Activated naive CD4-positive, alpha-beta T cell treated with anti-CD3 and anti-CD28 coated beads, Interleukin-2, amount 10 ng/mL, durations not matched to agents 7 days and 5 days (primary cell): Measurements from ENCODE around the gene PCDHGC5.

Experiments used
- CTCF ChIA-PET: fragments of 350-600 bp; sonication (Branson Sonifier 250); formaldehyde crosslinking; loops from one replicate; lab custom pipeline; 2021; ENCODE audit warnings: antibody characterized with exemption; lab: Charles Lee
- DNase-seq: peaks from one replicate; pipeline ENCODE4 v3.0.0-alpha.2; 2020
- H3K27ac Mint-ChIP-seq: one replicate; pipeline ENCODE4 v1.8.0; 2021; ENCODE audit warnings: mild to moderate bottlenecking, moderate library complexity, mixed read lengths
- H3K27me3 Mint-ChIP-seq: one replicate; pipeline ENCODE4 v1.8.0; 2021; ENCODE audit warnings: mild to moderate bottlenecking, mixed read lengths
- H3K36me3 Mint-ChIP-seq: one replicate; pipeline ENCODE4 v1.8.0; 2021; ENCODE audit warnings: mixed read lengths
- H3K4me1 Mint-ChIP-seq: one replicate; pipeline ENCODE4 v1.8.0; 2021; ENCODE audit warnings: mixed read lengths
- H3K4me3 Mint-ChIP-seq: one replicate; pipeline ENCODE4 v1.8.0; 2021; ENCODE audit warnings: mild to moderate bottlenecking, moderate library complexity, mixed read lengths
- H3K9me3 Mint-ChIP-seq: one replicate; pipeline ENCODE4 v1.8.0; 2021; ENCODE audit warnings: mixed read lengths

Gene PCDHGC5

GRCh38 chr5:141512390-141512910 is 23.6 kb downstream of the PCDHGC5 start:
- H3K27ac Mint-ChIP-seq = peak overlapping the region; percentile 33
- peaks cover 27% of the 10 kb centered on the region for H3K4me1 Mint-ChIP-seq
- DNase-seq = peak; percentile 89
- H3K27me3 Mint-ChIP-seq = peaks cover 9% of the 10 kb centered on the region
- no peaks in the 10 kb centered on the region for H3K9me3 Mint-ChIP-seq
- CTCF ChIA-PET = interaction anchor here (0.6 to 6.3 kb wide), 35 partner anchors 8 to 188 kb away, joined by 3 to 43 read pairs (median 4); partner anchors contain the start of genes PCDHGA10, PCDHGA11, PCDHGA12 and PCDHGB2
- peaks cover 37% of the 10 kb centered on the region for H3K36me3 Mint-ChIP-seq
- peak overlapping the region; percentile 71 for H3K4me3 Mint-ChIP-seq

GRCh38 chr5:141512911-141513626 is 24.2 kb downstream of the PCDHGC5 start:
- peaks cover 27% of the 10 kb centered on the region for H3K4me1 Mint-ChIP-seq
- peak; percentile 29 for DNase-seq
- CTCF ChIA-PET = interaction anchor here (0.6 to 6.3 kb wide), 32 partner anchors 9 to 173 kb away, joined by 3 to 43 read pairs (median 5); partner anchors contain the start of genes PCDHGA10, PCDHGA11, PCDHGA12 and PCDHGB2
- H3K4me3 Mint-ChIP-seq = peak overlapping the region; percentile 71
- H3K36me3 Mint-ChIP-seq = peaks cover 41% of the 10 kb centered on the region
- no peaks in the 10 kb centered on the region for H3K9me3 Mint-ChIP-seq
- peaks cover 6% of the 10 kb centered on the region for H3K27me3 Mint-ChIP-seq
- H3K27ac Mint-ChIP-seq = peak overlapping the region; percentile 33

- CTCF ChIA-PET = interaction anchor here (0.6 to 6.3 kb wide), 17 partner anchors 9 to 174 kb away, joined by 3 to 43 read pairs (median 6); partner anchors contain the start of genes PCDHGA10, PCDHGA12, PCDHGA6 and PCDHGB3
- peaks cover 5% of the 10 kb centered on the region for H3K27me3 Mint-ChIP-seq
- peak overlapping the region; percentile 85 for H3K27ac Mint-ChIP-seq
- peak; percentile 43 for DNase-seq
- H3K4me1 Mint-ChIP-seq = peaks cover 27% of the 10 kb centered on the region
- no peaks in the 10 kb centered on the region for H3K9me3 Mint-ChIP-seq
- peaks cover 47% of the 10 kb centered on the region for H3K36me3 Mint-ChIP-seq
- peak overlapping the region; percentile 71 for H3K4me3 Mint-ChIP-seq
Measured at GRCh38 chr5:141513627-141514329, 24.9 kb downstream of the PCDHGC5 start.

GRCh38 chr5:141514330-141515133 is 25.7 kb downstream of the PCDHGC5 start:
- Mint-ChIP-seq H3K27ac (peak overlapping the region; percentile 52), H3K27me3 (no peaks in the 10 kb centered on the region), H3K36me3 (peaks cover 55% of the 10 kb centered on the region), H3K4me3 (no peak overlapping the region), H3K9me3 (no peaks in the 10 kb centered on the region), H3K4me1 (peaks cover 27% of the 10 kb centered on the region)
- CTCF ChIA-PET = interaction anchor here (0.6 to 6.3 kb wide), 17 partner anchors 9 to 140 kb away, joined by 3 to 43 read pairs (median 6); partner anchors contain the start of genes PCDHGA10, PCDHGA12 and PCDHGA6
- no peak for DNase-seq

GRCh38 chr5:141515141-141515540 is 26.3 kb downstream of the PCDHGC5 start:
- Mint-ChIP-seq H3K4me1 (peaks cover 27% of the 10 kb centered on the region), H3K36me3 (peaks cover 60% of the 10 kb centered on the region), H3K9me3 (no peaks in the 10 kb centered on the region), H3K27me3 (no peaks in the 10 kb centered on the region), H3K4me3 (no peak overlapping the region), H3K27ac (peak overlapping the region; percentile 13)
- CTCF ChIA-PET = interaction anchor here (0.9 to 2.1 kb wide), 8 partner anchors 8 to 102 kb away, joined by 3 to 8 read pairs (median 4); partner anchors contain the start of genes PCDHGA10 and PCDHGA12
- no peak for DNase-seq

- CTCF ChIA-PET = interaction anchor here (1.0 to 2.1 kb wide), 5 partner anchors 8 to 103 kb away, joined by 3 to 7 read pairs (median 4); partner anchors contain the start of gene PCDHGA10
- H3K4me3 Mint-ChIP-seq = no peak overlapping the region
- no peaks in the 10 kb centered on the region for H3K9me3 Mint-ChIP-seq
- DNase-seq = no peak
- H3K27me3 Mint-ChIP-seq = no peaks in the 10 kb centered on the region
- peak overlapping the region; percentile 19 for H3K27ac Mint-ChIP-seq
- peaks cover 68% of the 10 kb centered on the region for H3K36me3 Mint-ChIP-seq
- peaks cover 28% of the 10 kb centered on the region for H3K4me1 Mint-ChIP-seq
Measured at GRCh38 chr5:141515946-141516671, 27.2 kb downstream of the PCDHGC5 start.

- Mint-ChIP-seq H3K36me3 (peaks cover 72% of the 10 kb centered on the region), H3K9me3 (no peaks in the 10 kb centered on the region), H3K4me1 (peaks cover 31% of the 10 kb centered on the region), H3K4me3 (no peak overlapping the region), H3K27ac (no peak overlapping the region), H3K27me3 (no peaks in the 10 kb centered on the region)
- no peak for DNase-seq
- CTCF ChIA-PET = no interaction called here
Measured at GRCh38 chr5:141516672-141517025, 27.8 kb downstream of the PCDHGC5 start.

- no peaks in the 10 kb centered on the region for H3K9me3 Mint-ChIP-seq
- peaks cover 32% of the 10 kb centered on the region for H3K4me1 Mint-ChIP-seq
- CTCF ChIA-PET = interaction anchor here (1.5 kb wide), 1 partner anchor 104 kb away, joined by 5 read pairs; the partner anchor contains the start of gene PCDHGA10
- H3K27ac Mint-ChIP-seq = no peak overlapping the region
- H3K27me3 Mint-ChIP-seq = no peaks in the 10 kb centered on the region
- no peak for DNase-seq
- H3K36me3 Mint-ChIP-seq = peaks cover 78% of the 10 kb centered on the region
- no peak overlapping the region for H3K4me3 Mint-ChIP-seq
Measured at GRCh38 chr5:141517312-141517711, 28.4 kb downstream of the PCDHGC5 start.

GRCh38 chr5:141517880-141518617 is 29.2 kb downstream of the PCDHGC5 start:
- no peaks in the 10 kb centered on the region for H3K27me3 Mint-ChIP-seq
- CTCF ChIA-PET = interaction anchor here (1.5 kb wide), 1 partner anchor 105 kb away, joined by 5 read pairs; the partner anchor contains the start of gene PCDHGA10
- H3K27ac Mint-ChIP-seq = peak overlapping the region; percentile 68
- H3K36me3 Mint-ChIP-seq = peaks cover 80% of the 10 kb centered on the region
- H3K9me3 Mint-ChIP-seq = no peaks in the 10 kb centered on the region
- H3K4me1 Mint-ChIP-seq = peaks cover 28% of the 10 kb centered on the region
- no peak overlapping the region for H3K4me3 Mint-ChIP-seq
- DNase-seq = no peak

GRCh38 chr5:141518618-141519015 is 29.7 kb downstream of the PCDHGC5 start:
- peaks cover 23% of the 10 kb centered on the region for H3K4me1 Mint-ChIP-seq

GRCh38 chr5:141519605-141520565 is 31.0 kb downstream of the PCDHGC5 start:
- no peak for DNase-seq
- H3K27ac Mint-ChIP-seq = no peak overlapping the region
- H3K4me3 Mint-ChIP-seq = no peak overlapping the region
- no peaks in the 10 kb centered on the region for H3K27me3 Mint-ChIP-seq
- peaks cover 81% of the 10 kb centered on the region for H3K36me3 Mint-ChIP-seq
- no peaks in the 10 kb centered on the region for H3K9me3 Mint-ChIP-seq
- CTCF ChIA-PET = interaction anchor here (0.6 to 4.4 kb wide), 4 partner anchors 38 to 89 kb away, joined by 3 to 15 read pairs (median 9); partner anchors contain the start of gene PCDHGA12
- H3K4me1 Mint-ChIP-seq = peaks cover 13% of the 10 kb centered on the region

More at GRCh38 chr5:141518618-141519015, 29.7 kb downstream of the PCDHGC5 start:
- Mint-ChIP-seq H3K36me3 (peaks cover 81% of the 10 kb centered on the region), H3K27me3 (no peaks in the 10 kb centered on the region), H3K4me3 (no peak overlapping the region), H3K9me3 (no peaks in the 10 kb centered on the region), H3K27ac (no peak overlapping the region)
- CTCF ChIA-PET = interaction anchor here (1.5 kb wide), 1 partner anchor 105 kb away, joined by 5 read pairs; the partner anchor contains the start of gene PCDHGA10
- no peak for DNase-seq
